ENCODE results near the gene PHKA2. TPM values are rescaled to one million over a fixed set of nuclear protein-coding genes. Genes with fewer than 3 reads are reported as not detected.

PHKA2 gene
- total RNA-seq, 6 experiments from 2014 or later: 48.9 to 114 (median 62.1) TPM

- Histone ChIP-seq H3K36me3 (no peaks in the 10 kb centered on the region), H3K27me3 (no peaks in the 10 kb centered on the region), H3K4me1 (peaks cover 0 to 14% (median 0%) of the 10 kb centered on the region in 4 donors), H3K9me3 (no peaks in the 10 kb centered on the region), H3K27ac (no peak overlapping the region), H3K4me3 (no peak overlapping the region)
- WGBS (ENCODE audit: insufficient coverage, low coverage, low lambda C conversion rate, missing lambda C conversion rate): 40% methylated on average over 4 of the region's 4 CpGs
- no peak for TF ChIP-seq POLR2A (IDR thresholded peaks at IDR 0.05)
- no peak for TF ChIP-seq CTCF (IDR thresholded peaks at IDR 0.05)
- DNase-seq: no peak
- intact Hi-C loops (cut with DNase I): no loop called here
- no peak for ATAC-seq
These were observed 95.6 kb downstream of the PHKA2 start for GRCh38 chrX:18888281-18888680.

- Histone ChIP-seq H3K27ac (peak overlapping the region in 2 of 3 donors; percentile 7 to 44), H3K9me3 (no peaks in the 10 kb centered on the region), H3K4me3 (no peak overlapping the region), H3K36me3 (no peaks in the 10 kb centered on the region), H3K27me3 (no peaks in the 10 kb centered on the region), H3K4me1 (peaks cover 0 to 14% (median 0%) of the 10 kb centered on the region in 4 donors)
- DNase-seq (no peak), ATAC-seq (peak in 3 of 4 donors; percentile 1 to 10 (median 2))
- 7% methylated on average over 5 of the region's 6 CpGs for WGBS (ENCODE audit: insufficient coverage, low coverage, low lambda C conversion rate, missing lambda C conversion rate)
- TF ChIP-seq CTCF (IDR thresholded peaks at IDR 0.05): no peak
- no peak for TF ChIP-seq POLR2A (IDR thresholded peaks at IDR 0.05)
- intact Hi-C loops (cut with DNase I): no loop called here
These were observed 96.1 kb downstream of the PHKA2 start for GRCh38 chrX:18887825-18888212.

- Histone ChIP-seq H3K9me3 (no peaks in the 10 kb centered on the region), H3K4me3 (peak overlapping the region in 2 of 3 donors; percentile 41 to 51), H3K36me3 (no peaks in the 10 kb centered on the region), H3K27ac (peak overlapping the region in 2 of 3 donors; percentile 44 to 55), H3K27me3 (no peaks in the 10 kb centered on the region), H3K4me1 (peaks cover 0 to 14% (median 0%) of the 10 kb centered on the region in 4 donors)
- intact Hi-C loops (cut with DNase I): no loop called here
- no peak for TF ChIP-seq CTCF (IDR thresholded peaks at IDR 0.05)
- no peak for TF ChIP-seq POLR2A (IDR thresholded peaks at IDR 0.05)
- DNase-seq (peak; percentile 70 to 85 (median 85)), ATAC-seq (peak; percentile 59 to 83 (median 80))
- WGBS (ENCODE audit: insufficient coverage, low coverage, low lambda C conversion rate, missing lambda C conversion rate): 27% methylated on average over 19 of the region's 25 CpGs
These were observed 96.6 kb downstream of the PHKA2 start for GRCh38 chrX:18887177-18887824.

GRCh38 chrX:18886344-18887161 lies 97.4 kb downstream of the PHKA2 start:
- ATAC-seq (peak; percentile 52 to 67 (median 66)), DNase-seq (peak; percentile 71 to 76 (median 71))
- Histone ChIP-seq H3K27me3 (no peaks in the 10 kb centered on the region), H3K36me3 (no peaks in the 10 kb centered on the region), H3K9me3 (no peaks in the 10 kb centered on the region), H3K4me1 (peaks cover 0 to 14% (median 0%) of the 10 kb centered on the region in 4 donors), H3K27ac (peak overlapping the region; percentile 43 to 55 (median 44)), H3K4me3 (peak overlapping the region; percentile 21 to 51 (median 41))
- 25% methylated on average over 14 of the region's 26 CpGs for WGBS (ENCODE audit: insufficient coverage, low coverage, low lambda C conversion rate, missing lambda C conversion rate)
- intact Hi-C loops (cut with DNase I): no loop called here
- TF ChIP-seq POLR2A (IDR thresholded peaks at IDR 0.05) (peak; percentile 36), CTCF (IDR thresholded peaks at IDR 0.05) (peak; percentile 32 to 54 (median 42))

Measured in right lobe of liver (tissue), 6 donors.